ENCODE measurements around the gene LRP1B.
"Not testable (repeated sequence)": the region's sequence is repeated elsewhere in the genome, so short reads cannot be mapped to it uniquely, and the experiment has no call there.

The LRP1B gene

GRCh38 chr2:141863964-141864363, 266.9 kb downstream of the LRP1B start:
- no peak for DNase-seq

DNA sequence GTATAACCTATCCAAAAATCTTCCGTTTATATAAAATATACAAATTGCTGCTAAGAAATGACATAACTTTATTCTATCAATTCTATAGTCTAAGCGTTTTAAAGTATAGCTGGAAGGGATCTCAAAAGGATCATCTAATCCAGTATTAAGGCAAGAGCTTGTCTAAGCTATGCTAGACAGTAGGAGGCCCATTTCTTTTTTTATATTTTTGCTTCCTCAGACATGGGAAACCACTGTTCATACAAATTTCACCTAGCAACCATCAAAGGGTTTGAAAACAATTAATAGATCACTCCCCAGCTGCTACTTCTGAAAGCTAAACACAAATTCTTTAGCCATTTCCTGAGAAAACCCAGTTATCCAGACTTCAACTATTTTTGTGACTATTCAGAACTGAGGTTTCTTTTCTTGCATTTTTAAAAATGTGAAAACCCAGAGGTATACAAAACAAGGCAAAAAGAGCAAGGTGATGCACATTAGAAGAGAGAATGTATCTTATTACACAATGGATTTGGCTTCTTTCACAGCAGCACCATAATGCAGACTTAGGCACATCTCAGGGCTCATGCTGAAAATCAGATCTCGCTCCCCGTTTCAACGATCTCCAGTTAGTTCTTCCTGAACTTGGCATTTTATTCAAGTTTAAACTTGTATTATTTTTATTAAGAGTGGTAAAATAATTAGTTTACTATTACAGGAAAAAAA, 274.4 kb downstream of the LRP1B start:
- DNase-seq, result no peak

- no peak for DNase-seq
These were observed 282.6 kb downstream of the LRP1B start for GRCh38 chr2:141848191-141848590.

DNA sequence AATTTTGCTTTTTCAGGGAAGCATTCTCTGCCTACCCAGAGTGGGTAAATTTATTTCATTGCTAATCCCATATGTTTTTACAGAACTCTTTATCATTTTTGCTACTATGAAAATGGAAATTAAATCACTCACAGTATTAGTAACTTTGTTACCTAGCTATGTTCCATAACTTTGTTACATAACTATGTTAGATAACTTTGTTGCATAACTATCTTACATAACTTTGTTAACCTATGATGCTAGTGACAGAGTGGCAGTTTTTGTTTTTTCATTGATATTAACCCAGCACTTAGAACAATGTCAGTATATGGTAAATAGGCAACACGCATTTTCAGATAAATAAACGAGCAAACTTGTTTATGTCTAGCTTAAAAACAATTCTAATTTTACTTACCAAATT, 286.6 kb downstream of the LRP1B start:
- DNase-seq, result no peak

DNA sequence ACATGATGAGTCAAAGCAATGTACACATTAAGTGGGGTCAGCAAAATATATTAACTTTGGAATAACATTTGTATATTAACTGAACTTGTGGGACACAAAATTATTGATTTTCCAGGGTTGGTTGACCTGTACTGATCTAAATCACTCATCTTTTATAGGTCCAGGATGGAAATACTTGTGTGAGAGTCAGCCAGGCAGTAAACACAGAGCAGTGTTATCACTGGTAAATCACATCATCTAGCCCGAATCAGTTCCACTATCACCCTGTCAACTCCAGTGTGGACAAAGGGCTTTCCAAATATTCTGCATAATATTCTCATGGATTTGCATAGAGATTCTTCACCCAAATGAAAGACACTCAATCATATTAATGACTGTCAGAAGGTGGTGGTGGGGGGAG, 295.7 kb downstream of the LRP1B start:
- DNase-seq, result no peak

DNA sequence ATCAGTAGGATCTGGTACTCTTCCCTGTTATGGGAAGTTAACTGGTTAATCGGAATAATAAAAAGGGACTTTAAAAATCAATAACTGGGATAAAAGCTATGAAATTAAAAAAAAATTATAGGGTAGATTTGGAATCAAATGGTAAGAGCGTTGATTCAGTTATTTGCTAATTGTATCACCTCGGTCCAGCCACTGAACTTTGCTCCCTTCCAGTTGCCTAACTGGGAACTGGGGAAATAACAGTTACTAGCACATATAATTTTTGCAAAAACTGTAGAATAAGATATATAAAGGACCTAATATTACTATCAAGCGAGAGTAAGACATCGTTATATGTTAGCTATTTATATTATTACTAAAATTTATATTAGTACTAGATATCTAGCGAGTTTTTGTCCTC, 302.1 kb downstream of the LRP1B start:
- no peak for DNase-seq

DNA sequence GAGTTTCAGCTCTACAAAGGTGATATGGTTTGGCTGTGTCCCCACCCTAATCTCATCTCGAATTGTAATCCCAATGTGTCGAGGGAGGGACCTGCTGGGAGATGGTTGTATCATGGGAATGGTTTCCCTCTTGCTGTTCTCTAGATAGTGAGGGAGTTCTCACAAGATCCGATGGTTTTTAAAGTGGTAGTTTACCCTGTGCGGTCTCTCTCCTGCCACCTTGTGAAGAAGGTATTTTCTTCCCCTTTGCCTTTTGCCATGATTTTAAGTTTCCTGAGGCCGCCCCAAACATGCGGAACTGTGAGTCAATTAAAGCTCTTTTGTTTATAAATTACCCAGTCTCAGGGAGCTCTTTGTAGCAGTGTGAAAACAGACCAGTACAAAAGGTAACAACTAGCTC, 306.0 kb downstream of the LRP1B start:
- DNase-seq, result no peak

DNA sequence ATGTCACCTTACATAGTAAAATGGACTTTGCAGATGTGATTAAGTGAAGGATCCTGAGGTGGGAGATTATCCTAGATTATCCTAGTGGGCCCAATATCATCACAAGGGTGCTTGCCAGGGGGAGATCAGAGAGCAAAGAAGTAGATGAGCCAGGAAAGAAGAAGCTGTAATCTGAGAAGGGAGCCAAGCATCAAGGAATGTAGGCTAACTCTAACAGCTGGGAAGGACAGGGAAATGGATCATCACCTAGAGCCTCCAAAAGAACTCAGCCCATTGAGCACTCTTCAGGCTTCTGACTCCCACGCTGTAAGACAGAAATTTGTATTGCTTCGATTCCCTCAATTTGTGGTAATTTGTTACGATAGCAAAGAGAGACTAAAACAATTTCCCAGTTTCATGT, 309.9 kb downstream of the LRP1B start:
- no peak for DNase-seq

DNA sequence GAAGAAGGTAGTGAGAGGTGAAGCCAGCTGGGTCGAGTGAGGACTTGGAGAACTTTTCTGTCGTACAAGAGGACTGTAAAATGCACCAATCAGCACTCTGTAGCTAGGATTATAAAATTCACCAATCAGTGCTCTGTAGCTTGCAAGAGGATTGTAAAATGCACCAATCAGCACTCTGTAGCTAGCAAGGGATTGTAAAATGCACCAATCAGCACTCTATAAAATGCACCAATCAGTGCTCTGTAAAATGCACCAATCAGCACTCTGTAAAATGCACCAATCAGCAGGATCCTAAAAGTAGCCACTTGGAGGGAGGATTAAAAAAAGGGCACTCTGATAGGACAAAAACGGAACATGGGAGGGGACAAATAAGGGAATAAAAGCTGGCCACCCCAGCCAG, 315.5 kb downstream of the LRP1B start:
- DNase-seq, result not testable (repeated sequence)

- no peak for DNase-seq
These were observed 316.7 kb downstream of the LRP1B start for GRCh38 chr2:141814150-141814549.

DNA sequence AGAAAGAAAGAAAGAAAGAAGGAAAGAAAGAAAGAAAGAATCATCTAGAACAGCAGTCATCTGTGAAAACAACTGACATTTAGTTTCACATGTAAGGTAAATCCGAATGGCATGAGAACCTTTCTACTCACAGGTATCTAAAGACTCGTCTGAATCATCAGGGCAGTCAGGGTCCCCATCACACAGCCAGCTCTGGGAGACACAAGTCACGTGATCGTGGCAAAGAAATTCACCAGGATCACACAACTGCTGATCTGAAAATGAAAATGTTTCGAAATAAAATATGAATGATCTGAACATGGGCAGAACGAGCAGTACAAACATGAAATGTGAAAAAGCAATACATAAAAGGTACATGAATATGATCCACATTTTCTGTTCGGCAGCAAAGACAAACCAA, 320.7 kb downstream of the LRP1B start:
- DNase-seq, result no peak

GRCh38 chr2:141806090-141806489, 324.7 kb downstream of the LRP1B start:
- no peak for DNase-seq

DNA sequence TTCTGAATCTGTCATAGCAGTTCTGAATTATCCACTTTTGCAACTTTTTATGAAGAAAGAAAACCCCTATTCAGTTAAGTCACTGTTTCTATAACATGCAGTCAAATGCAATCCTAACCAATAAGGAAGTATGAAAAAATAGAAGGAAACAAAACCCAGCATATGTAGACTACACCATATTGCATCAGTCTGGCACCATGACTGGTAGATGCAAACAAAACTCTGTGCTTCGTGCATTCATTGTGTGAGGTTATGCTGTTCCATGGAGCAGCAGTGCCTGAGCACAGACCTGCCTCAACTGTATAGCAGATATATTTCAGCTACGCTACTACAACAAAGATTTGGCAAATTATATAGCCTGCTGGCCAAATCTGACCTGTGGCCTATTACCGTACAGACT, 325.5 kb downstream of the LRP1B start:
- DNase-seq, result no peak

DNA sequence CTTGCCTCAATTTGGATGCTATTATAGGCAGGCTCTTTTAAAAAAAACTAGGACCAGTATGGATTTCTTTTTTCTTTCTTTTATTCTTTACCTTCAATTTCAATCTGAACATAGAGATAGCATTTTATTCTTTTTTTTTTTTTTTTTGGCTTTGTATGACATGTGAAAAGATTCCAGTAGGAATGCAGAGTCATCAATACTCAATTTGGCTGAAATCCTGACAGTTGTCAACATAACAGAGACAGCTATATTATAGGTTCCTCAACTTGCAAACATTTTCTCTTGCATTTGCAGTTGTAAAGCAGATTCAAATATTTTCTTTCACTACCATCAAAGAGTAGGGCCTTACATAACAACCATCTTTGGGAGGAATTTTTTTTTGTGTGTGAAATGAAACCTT, 334.4 kb downstream of the LRP1B start:
- DNase-seq, result no peak

DNA sequence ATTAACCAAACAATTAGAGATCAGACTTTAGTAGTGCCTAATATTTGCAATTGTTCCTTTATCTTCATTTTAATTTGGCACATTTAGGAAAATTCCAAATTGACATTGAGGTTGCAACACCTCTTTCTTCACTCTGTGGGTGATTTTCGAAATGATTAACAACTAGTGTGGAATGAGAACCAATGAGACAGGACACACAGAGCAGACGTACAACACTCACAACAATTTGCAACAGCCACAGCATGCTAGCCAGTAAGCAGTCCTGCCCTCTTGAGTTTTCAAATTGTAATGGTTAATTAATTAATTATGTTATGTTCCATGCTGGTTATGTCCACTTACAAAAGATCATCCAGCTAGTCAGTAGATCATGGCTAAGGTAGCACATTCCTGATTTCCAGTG, 339.3 kb downstream of the LRP1B start:
- no peak for DNase-seq

DNA sequence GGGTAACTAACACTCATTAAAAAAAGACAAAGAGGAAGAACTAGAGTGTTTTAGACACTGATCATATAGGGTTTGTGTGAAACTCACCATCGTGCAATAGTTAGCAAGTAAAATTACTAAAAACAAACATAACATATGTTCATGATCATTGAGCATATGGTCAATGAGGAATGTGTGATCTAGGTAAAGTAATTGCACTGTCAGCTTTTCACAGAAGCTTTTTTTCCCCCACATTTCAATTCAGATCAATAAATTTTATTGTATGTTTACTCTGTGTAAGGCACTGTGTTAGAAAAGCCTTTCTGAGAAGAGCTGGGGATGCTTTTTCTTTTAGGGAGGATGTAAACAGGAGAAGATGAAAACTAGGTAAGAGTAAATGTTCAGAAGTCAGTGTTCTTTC, 348.2 kb downstream of the LRP1B start:
- DNase-seq, result no peak

DNA sequence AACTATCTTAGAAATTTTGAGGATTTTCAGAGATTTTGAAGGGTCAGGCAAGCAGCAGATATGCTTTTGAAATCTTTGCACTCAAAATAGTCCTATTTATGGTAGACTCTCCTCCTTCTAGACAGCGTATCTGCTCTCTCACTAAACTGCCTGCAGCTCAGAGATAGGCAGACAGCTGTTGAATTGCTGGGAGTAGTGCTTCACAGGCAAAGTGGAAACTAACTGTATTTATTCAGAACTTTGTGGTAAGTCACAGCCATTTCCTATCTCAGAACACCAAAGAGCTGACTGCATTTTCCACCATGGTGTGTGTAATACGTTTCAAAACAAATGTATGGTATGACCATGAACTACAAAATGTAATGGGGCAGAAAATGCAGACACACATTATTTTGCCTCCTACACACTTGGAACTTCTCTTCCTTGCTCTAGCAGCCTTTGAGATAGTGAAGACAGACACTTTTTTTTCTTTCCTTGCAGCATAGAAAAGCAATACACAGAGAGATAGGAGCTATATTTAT, 352.4 kb downstream of the LRP1B start:
- DNase-seq, result no peak

DNA sequence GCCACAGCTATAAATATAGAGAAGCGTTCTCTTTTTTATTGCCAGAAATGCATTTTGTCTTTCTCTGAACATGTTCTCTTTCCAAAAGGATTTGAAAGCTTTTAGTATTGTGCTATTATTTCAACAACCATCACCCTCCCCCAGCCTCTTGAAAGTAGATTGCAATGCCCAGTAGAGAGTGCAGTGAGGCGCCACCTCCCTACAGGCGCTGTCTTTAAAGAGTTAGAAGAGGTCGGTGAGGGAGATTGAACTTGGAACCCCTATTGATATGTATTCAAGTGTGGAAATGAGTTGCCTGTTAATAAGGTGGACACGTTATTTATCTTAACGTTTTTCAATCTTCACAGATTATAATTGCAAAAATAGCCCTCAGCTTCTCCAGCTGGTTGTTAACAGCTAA, 360.3 kb downstream of the LRP1B start:
- no peak for DNase-seq

- DNase-seq, result no peak
These were observed 363.1 kb downstream of the LRP1B start for GRCh38 chr2:141767691-141768090.

- DNase-seq, result no peak
These were observed 363.8 kb downstream of the LRP1B start for GRCh38 chr2:141767051-141767450.

DNA sequence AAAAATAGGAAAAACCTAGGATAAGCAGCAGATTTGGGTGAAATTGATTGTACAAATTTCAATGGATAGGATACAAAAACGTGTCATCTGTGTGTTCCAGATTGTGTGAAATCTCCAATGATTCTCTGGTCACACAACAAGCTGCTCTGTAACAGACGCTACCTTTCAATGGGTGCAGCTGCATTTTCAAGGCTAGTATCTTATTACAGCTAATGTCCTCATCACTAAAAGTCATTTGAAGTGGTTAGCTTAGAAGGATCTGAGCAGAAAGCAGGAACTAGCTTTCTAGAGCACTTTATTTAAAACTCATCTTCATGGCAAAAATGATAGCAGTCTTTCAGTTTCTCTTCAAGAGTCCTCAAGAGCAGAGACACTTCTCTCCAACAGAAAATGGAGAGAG, 364.6 kb downstream of the LRP1B start:
- no peak for DNase-seq

- no peak for DNase-seq
These were observed 382.2 kb downstream of the LRP1B start for GRCh38 chr2:141748616-141749015.

DNA sequence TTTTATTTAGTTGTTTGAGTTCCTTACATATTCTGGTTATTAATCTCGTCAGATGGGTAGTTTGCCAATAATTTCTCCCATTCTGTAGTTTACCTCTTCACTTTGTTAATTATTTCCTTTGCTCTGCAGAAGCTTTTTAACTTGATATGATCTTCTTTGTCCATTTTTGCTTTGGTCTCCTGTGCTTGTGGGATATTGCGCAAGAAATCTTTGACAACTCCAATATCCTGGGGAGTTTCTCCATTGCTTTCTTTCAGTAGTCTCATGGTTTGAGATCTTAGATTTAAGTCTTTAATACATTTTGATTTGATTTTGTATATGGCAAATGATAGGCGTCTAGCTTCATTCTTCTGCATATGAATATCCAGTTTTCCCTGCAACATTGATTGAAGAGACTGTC, 389.2 kb downstream of the LRP1B start:
- no peak for DNase-seq

- DNase-seq, result no peak
These were observed 393.1 kb downstream of the LRP1B start for GRCh38 chr2:141737492-141738255.

- DNase-seq, result no peak
These were observed 394.4 kb downstream of the LRP1B start for GRCh38 chr2:141736466-141736865.

All from inflammatory macrophage treated with lipopolysaccharide for 4 hours (primary cell).